ENCODE measurements around the gene AFDN. TPM values are rescaled to one million over a fixed set of nuclear protein-coding genes. Genes with fewer than 3 reads are reported as not detected.

AFDN gene
- total and polyA plus RNA-seq, 2 of the 8 experiments (the other 6 are each of a cell fraction or from before 2014, with no cell fraction given): 53.4 to 192 TPM

DNA sequence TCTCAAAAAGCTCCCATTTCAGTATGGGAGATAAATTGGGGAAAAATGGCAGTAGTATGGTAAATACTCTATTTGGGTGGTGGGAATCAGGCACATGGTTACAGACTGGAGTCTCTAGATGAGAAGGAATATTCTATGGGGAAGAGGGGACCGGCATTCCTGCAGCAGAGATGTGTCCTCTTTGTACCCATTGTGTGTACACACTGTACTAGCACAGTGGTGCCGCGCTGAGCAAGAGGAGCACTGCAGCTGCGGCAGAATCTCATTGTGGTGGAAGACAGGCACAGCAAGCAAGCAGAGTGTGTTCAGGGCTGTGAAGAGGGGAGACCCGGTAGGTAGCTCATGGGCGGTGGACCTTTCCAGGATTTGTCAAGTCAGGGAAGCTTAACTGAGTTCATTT lies 13.0 kb downstream of the AFDN start:
- Histone ChIP-seq H3K18ac (ENCODE audit: extremely low read depth, low read length) (no peak overlapping the region), H3K36me3 (ENCODE audit: control insufficient read depth in 2 of 4, insufficient read depth in 4 of 4, low read length in 3 of 4) (no peaks in the 10 kb centered on the region; a peak in 1 of 8 replicates), H4K91ac (replicated peaks; ENCODE audit: insufficient read length, low read length) (no peak overlapping the region), H2AK5ac (ENCODE audit: low read depth, low read length) (no peak overlapping the region; the same call in 1 of the 2 replicates), H3K79me2 (ENCODE audit: control insufficient read depth in 1 of 2, insufficient read depth in 2 of 2, low read length in 2 of 2) (peaks cover 40 to 100% of the 10 kb centered on the region in 2 experiments), H3K4me2 (ENCODE audit: insufficient read depth in 1 of 2, low read depth in 2 of 2, low read length in 2 of 2) (no peak overlapping the region; a peak in 1 of 4 replicates), H4K5ac (ENCODE audit: insufficient read length, low read depth, low read length) (no peak overlapping the region), H2BK120ac (replicated peaks; ENCODE audit: low read depth, low read length) (no peak overlapping the region), H2BK20ac (ENCODE audit: low read length) (no peak overlapping the region), H3K4me1 (replicated peaks in 1 of 4; ENCODE audit: control insufficient read depth in 3 of 4, insufficient read depth in 4 of 4, low read length in 3 of 4) (peaks cover 2 to 21% (median 16%) of the 10 kb centered on the region in 4 experiments; a peak in 6 of 7 replicates), H2BK5ac (ENCODE audit: low read depth, low read length) (no peak overlapping the region), H3K56ac (replicated peaks; ENCODE audit: insufficient read length, low read depth, low read length) (no peak overlapping the region), H3K79me1 (ENCODE audit: low read depth, low read length) (peaks cover 6% of the 10 kb centered on the region; the same call in 1 of the 2 replicates), H2BK15ac (ENCODE audit: low read length) (no peak overlapping the region), H2BK12ac (ENCODE audit: low read depth, low read length) (no peak overlapping the region), H2AFZ (ENCODE audit: low read length) (no peak overlapping the region), H4K20me1 (replicated peaks in 1 of 2; ENCODE audit: control insufficient read depth in 1 of 2, insufficient read depth in 2 of 2, low read length in 2 of 2) (peaks cover 21 to 24% of the 10 kb centered on the region in 2 experiments), H3K9me3 (ENCODE audit: insufficient read depth in 2 of 2, low read depth in 1 of 2, low read length in 1 of 2) (no peaks in the 10 kb centered on the region), H3K9ac (replicated peaks in 1 of 4; ENCODE audit: extremely low read depth in 1 of 4, low read depth in 3 of 4, low read length in 3 of 4) (no peak overlapping the region), H3K27ac (ENCODE audit: low read depth, low read length) (no peak overlapping the region), H3K23ac (ENCODE audit: insufficient read length) (no peak overlapping the region), H3K4ac (replicated peaks; ENCODE audit: insufficient read length, low read depth, low read length) (no peak overlapping the region), H3K4me3 (ENCODE audit: extremely low read depth in 1 of 4, insufficient read depth in 2 of 4, low read depth in 3 of 4, low read length in 4 of 4) (no peak overlapping the region), H4K8ac (ENCODE audit: extremely low read depth, insufficient read depth, low read length) (no peak overlapping the region), H3K27me3 (replicated peaks in 1 of 4; ENCODE audit: control insufficient read depth in 3 of 4, extremely low read depth in 1 of 4, insufficient read depth in 3 of 4, low read length in 3 of 4) (no peaks in the 10 kb centered on the region), H3K23me2 (ENCODE audit: low read depth, low read length) (no peaks in the 10 kb centered on the region), H3K14ac (ENCODE audit: insufficient read length) (no peak overlapping the region)
- DNase-seq (ENCODE audit: low read depth in 1 of 2, low spot score in 2 of 2) (no peak), FAIRE-seq (no peak)
- 75% methylated on average over 6 of the region's 6 CpGs; no CpG with 5 or more reads in 1 of the 2 experiments for WGBS, 2 experiments (ENCODE audit: extremely low coverage in 1 of 2, insufficient coverage in 1 of 2, insufficient read length in 1 of 2, insufficient replicate concordance in 2 of 2, low coverage in 1 of 2, low lambda C conversion rate in 2 of 2, missing lambda C conversion rate in 1 of 2)
- ChIA-PET CTCF (ENCODE audit: partially characterized antibody) (interaction anchor here (1.0 to 1.4 kb wide), 4 partner anchors 9 to 375 kb away, joined by 3 to 4 read pairs (median 3); no protein-coding TSS in a partner anchor), POLR2A (ENCODE audit: partially characterized antibody) (interaction anchor here (1.4 kb wide), 1 partner anchor 10 kb away, joined by 5 read pairs; no protein-coding TSS in a partner anchor)
- TF ChIP-seq RAD21 (IDR thresholded peaks at IDR 0.05 in 1 of 2, conservative IDR thresholded peaks at IDR 0.05 in 1 of 2; ENCODE audit: low read depth in 2 of 2, low read length in 2 of 2): no peak
- no peak for TF ChIP-seq TEAD4 (IDR thresholded peaks at IDR 0.05; ENCODE audit: low read depth, low read length)
- no peak for TF ChIP-seq KDM4A (IDR thresholded peaks at IDR 0.05; ENCODE audit: low read depth, low read length, severe bottlenecking)
- no peak for TF ChIP-seq EGR1 (IDR thresholded peaks at IDR 0.05; ENCODE audit: borderline replicate concordance, low read depth, low read length)
- no peak for TF ChIP-seq EZH2 (IDR thresholded peaks at IDR 0.05; ENCODE audit: low read depth, low read length, severe bottlenecking)
- no peak for TF ChIP-seq POU5F1 (IDR thresholded peaks at IDR 0.05; ENCODE audit: low read depth, low read length)
- TF ChIP-seq E2F6 (IDR thresholded peaks at IDR 0.05): no peak
- no peak for TF ChIP-seq NANOG (IDR thresholded peaks at IDR 0.05; ENCODE audit: insufficient read depth, low read depth, low read length, poor library complexity, severe bottlenecking)
- TF ChIP-seq CBX8 (IDR thresholded peaks at IDR 0.05; ENCODE audit: borderline replicate concordance, low read depth, low read length): no peak
- TF ChIP-seq HDAC2 (IDR thresholded peaks at IDR 0.05; ENCODE audit: borderline replicate concordance in 1 of 2, low read depth in 2 of 2, low read length in 2 of 2): no peak
- TF ChIP-seq SP2 (IDR thresholded peaks at IDR 0.05; ENCODE audit: low read length): no peak
- TF ChIP-seq BACH1 (IDR thresholded peaks at IDR 0.05; ENCODE audit: low read length): no peak
- TF ChIP-seq TBP (IDR thresholded peaks at IDR 0.05; ENCODE audit: low read depth, low read length): no peak

Measured in H1 (cell line).